Muscle layer of colon (tissue), 2 donors: ENCODE data around the gene CCDC88B.

Experiments
- H3K27ac ChIP-seq: one replicate; pipeline ENCODE4 v1.7.0; 2013; ENCODE audit warnings: low read depth, mild to moderate bottlenecking, low read length, moderate library complexity
- H3K27me3 ChIP-seq, 2 donors: one replicate each; pipeline ENCODE4 v1.7.0; 2013; ENCODE audit warnings: low read length in 2 of 2, mild to moderate bottlenecking in 2 of 2; ENCODE audit not compliant: insufficient read depth in 2 of 2, control insufficient read depth in 1 of 2
- H3K36me3 ChIP-seq: one replicate; pipeline ENCODE4 v1.7.0; 2013; ENCODE audit warnings: mild to moderate bottlenecking, low read length; ENCODE audit not compliant: insufficient read depth
- H3K4me1 ChIP-seq: one replicate; pipeline ENCODE4 v1.7.0; 2013; ENCODE audit warnings: mild to moderate bottlenecking, low read length; ENCODE audit not compliant: insufficient read depth
- H3K4me3 ChIP-seq, 2 donors: one replicate each; pipeline ENCODE4 v1.7.0; 2013; ENCODE audit warnings: low read length in 2 of 2, low read depth in 1 of 2, mild to moderate bottlenecking in 1 of 2, moderate library complexity in 1 of 2
- H3K9ac ChIP-seq: one replicate; pipeline ENCODE4 v1.7.0; 2013; ENCODE audit warnings: low read length
- H3K9me3 ChIP-seq: one replicate; pipeline ENCODE4 v1.7.0; 2013; ENCODE audit warnings: mild to moderate bottlenecking, low read length
- donor health status: abdominal sarcoma.
- donor health status: Adenocarcinoma of cecum.

The CCDC88B gene

DNA sequence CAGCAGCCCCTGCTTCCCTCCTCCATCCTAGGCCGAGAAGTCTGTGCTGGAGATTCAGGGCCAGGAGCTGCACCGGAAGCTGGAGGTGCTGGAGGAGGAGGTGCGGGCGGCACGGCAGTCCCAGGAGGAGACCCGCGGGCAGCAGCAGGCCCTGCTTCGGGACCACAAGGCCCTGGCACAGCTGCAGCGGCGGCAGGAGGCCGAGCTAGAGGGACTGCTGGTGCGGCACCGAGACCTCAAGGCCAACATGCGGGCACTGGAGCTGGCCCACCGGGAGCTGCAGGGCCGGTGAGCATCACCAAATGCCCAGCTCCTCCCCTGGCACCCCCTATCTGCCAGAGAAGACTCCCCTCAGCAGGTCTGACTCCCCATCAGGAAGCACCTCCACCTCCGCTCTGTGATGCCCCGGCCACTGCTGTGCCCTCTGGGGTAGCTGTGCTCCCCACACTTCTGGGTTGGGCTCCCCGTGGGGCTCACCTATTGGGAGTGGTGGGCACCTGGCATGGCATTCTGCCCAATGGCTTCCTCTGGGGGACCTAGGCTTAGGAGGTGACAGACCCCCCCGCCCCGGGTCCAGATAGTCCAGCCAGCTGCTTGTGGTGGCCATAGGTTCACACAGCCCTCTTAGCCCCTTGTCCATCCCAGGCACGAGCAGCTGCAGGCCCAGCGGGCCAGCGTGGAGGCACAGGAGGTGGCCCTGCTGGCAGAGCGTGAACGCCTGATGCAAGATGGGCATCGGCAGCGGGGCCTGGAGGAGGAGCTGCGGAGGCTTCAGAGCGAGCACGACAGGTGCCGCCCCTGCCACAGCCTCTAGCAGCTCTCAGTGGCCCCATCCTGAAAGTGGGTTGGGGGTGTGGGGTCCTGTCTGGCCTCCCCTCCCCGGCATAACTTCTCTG is 12.3 kb downstream of the CCDC88B start:
- Histone ChIP-seq H3K9ac (no peak overlapping the region), H3K4me1 (peaks cover 4% of the 10 kb centered on the region), H3K4me3 (no peak overlapping the region), H3K27ac (no peak overlapping the region), H3K36me3 (no peaks in the 10 kb centered on the region), H3K9me3 (no peaks in the 10 kb centered on the region), H3K27me3 (no peaks in the 10 kb centered on the region)

DNA sequence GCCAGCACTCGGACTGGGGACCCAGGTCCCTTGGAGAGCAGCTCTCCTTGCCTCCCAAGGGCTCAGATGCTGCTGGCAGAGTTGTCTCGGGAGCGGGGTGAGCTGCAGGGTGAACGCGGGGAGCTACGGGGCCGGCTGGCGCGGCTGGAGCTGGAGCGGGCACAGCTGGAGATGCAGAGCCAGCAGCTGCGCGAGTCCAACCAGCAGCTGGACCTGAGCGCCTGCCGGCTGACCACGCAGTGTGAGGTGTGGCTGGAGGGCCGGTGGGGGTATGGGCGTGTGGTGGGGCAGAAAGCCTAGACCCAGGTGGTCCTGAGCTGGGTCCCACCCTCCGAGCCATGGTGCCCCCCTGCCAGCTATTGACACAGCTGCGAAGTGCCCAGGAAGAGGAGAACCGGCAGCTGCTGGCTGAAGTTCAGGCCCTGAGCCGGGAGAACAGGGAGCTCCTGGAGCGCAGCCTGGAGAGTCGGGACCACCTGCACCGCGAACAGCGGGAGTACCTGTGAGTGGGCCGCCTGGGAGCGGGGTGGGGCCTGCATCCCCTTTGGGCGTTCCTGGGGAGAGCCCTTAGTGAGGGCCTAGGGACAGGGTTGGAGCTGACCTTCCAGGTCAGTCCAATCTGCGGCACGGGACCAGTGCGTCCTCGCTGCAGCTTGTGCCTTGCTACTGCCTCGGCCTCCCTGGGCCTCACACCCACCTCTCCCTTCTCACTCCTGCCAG is 13.2 kb downstream of the CCDC88B start:
- Histone ChIP-seq H3K36me3 (no peaks in the 10 kb centered on the region), H3K9ac (no peak overlapping the region), H3K9me3 (no peaks in the 10 kb centered on the region), H3K4me1 (peaks cover 8% of the 10 kb centered on the region), H3K4me3 (no peak overlapping the region), H3K27me3 (no peaks in the 10 kb centered on the region), H3K27ac (no peak overlapping the region)

DNA sequence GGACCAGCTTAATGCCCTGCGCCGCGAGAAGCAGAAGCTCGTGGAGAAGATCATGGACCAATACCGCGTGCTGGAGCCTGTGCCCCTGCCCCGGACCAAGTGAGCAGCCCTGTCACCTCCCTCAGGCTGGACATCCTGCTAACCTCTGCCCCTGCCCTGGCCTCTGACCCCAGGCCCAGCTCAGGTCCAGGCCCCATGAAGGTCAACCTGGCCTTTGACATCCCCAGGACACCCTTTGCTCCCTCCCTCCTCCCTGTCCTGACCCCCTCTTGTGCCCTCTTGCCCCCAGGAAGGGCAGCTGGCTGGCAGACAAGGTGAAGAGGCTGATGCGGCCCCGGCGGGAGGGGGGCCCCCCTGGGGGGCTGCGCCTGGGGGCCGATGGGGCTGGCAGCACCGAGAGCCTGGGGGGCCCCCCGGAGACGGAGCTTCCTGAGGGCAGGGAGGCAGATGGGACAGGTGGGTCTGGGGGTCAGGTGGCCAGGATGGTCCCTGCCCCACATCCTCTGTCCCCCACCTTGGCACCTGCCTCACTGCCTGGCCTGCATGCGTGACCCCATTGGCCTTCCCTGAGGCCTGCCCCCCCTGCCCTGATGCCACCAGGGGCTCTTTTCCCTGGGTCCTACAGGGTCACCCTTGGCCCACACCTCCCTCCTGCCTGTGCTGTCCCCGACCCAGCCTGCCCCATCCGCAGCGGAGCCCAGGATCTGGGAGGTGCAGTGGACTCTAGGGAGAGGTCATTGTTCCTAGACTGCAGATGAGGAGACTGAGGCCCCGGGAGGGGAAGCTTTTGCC is 13.9 kb downstream of the CCDC88B start:
- peaks cover 13% of the 10 kb centered on the region for H3K4me1 ChIP-seq
- no peak overlapping the region for H3K4me3 ChIP-seq
- H3K27me3 ChIP-seq: no peaks in the 10 kb centered on the region
- H3K36me3 ChIP-seq: no peaks in the 10 kb centered on the region
- H3K9ac ChIP-seq: no peak overlapping the region
- no peak overlapping the region for H3K27ac ChIP-seq
- no peaks in the 10 kb centered on the region for H3K9me3 ChIP-seq

DNA sequence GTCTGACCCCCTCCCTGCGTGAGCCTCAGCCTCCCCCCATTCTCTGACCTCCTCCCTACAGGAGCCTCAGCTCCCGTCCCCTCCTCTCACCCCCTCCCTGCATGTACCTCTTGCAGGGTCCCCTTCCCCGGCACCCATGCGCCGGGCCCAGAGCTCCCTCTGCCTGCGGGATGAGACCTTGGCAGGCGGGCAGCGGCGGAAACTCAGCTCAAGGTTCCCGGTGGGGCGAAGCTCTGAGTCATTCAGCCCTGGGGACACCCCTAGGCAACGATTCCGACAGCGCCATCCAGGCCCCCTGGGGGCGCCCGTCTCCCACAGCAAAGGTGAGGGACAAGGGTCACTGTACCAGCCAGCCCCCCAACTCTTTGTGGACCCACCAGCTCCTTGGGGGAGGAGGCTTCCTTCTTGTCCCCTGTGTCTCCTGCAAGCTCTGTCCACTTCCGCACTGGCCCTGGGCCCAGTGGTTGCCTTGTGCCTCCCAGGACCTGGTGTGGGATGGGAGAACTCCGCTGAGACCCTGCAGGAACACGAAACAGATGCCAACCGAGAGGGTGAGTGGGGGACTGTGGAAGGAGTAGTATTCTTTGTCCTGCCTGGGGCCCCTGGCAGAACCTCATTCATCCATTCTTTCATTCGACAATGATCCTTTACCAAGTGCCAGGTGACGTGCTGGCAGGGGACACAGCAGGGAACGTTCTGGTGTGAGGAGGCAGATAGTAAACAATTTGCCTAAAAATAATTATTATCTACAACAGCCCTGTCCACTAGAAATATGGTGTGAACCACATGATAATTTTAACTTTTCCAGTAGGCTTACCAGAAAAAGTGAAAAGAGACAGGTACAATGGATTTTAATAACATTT is 15.3 kb downstream of the CCDC88B start:
- no peak overlapping the region for H3K4me3 ChIP-seq
- peak overlapping the region; percentile 26 for H3K27ac ChIP-seq

DNA sequence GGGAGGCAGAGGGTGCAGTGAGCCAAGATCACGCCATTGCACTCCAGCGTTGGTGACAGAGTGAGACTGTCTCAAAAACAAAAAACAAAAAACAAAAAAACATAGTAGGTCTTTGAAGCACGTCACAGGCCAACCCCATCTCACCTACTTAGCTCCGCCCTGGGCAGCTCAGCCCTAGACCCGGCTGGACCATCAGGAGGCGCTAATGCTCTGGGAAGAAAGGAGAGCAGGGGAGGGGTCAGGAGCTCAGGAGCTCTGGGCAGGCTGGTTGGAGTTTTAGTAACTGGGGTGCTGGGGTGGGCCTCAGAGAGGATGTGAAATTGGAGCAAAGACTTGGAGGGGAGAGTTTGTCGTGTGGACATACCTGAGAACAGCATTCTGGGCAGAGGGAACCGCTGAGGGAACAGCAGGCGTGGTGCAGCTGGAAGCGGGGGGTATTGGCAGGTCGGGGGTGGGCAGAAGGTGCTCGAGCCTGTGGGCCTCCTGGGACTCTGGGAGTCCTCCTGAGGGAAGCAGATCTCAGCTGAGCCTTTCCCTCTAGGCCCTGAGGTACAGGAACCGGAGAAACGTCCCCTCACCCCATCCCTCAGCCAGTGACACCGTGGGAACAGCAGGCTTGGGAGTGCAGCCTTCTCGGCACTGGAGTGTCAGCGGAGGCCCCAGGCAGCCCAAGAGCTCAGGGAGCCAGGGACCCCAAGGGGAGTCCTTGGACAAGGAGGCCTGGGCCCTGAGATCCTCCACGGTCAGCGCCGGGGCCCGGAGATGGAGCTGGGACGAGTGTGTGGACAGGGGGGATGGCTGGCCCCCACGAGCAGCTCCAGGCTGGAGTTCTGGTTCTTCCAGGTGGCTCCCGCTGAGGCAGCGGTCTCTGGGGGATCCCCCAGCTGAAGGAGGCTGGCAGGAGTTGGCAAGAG is 16.8 kb downstream of the CCDC88B start:
- Histone ChIP-seq H3K27ac (no peak overlapping the region), H3K36me3 (peaks cover 9% of the 10 kb centered on the region)

More for the DNA sequence above, 15.3 kb downstream of the CCDC88B start:
- H3K27me3 ChIP-seq: no peaks in the 10 kb centered on the region
- peaks cover 23% of the 10 kb centered on the region for H3K4me1 ChIP-seq
- H3K9me3 ChIP-seq: no peaks in the 10 kb centered on the region
- no peak overlapping the region for H3K9ac ChIP-seq
- H3K36me3 ChIP-seq: no peaks in the 10 kb centered on the region

DNA sequence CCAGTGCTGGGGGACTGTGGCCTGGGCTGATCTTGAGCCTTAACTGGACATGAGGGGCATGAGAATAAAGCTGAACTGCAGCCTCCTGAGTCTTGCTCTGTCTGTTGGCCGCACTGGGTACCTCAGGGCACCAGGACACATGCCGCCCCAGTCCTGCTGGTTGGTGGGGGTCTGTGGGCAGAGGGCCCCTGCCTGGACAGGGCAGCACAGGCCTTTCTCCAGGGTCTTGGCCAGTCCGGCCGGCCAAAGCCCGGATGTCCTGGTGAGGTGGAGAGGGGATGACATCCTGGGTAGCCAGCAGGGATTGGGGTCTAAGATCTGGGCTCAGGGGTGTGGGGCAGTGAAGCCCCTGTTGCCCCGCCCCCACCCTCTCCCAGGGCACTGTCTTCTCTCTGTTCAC is 17.4 kb downstream of the CCDC88B start:
- Histone ChIP-seq H3K9ac (no peak overlapping the region), H3K36me3 (peaks cover 16% of the 10 kb centered on the region), H3K9me3 (no peaks in the 10 kb centered on the region), H3K27ac (no peak overlapping the region), H3K4me1 (peaks cover 25% of the 10 kb centered on the region), H3K27me3 (no peaks in the 10 kb centered on the region), H3K4me3 (no peak overlapping the region)

More for the DNA sequence above, 16.8 kb downstream of the CCDC88B start:
- H3K4me1 ChIP-seq: peaks cover 25% of the 10 kb centered on the region
- no peaks in the 10 kb centered on the region for H3K9me3 ChIP-seq
- H3K9ac ChIP-seq: no peak overlapping the region
- H3K27me3 ChIP-seq: no peaks in the 10 kb centered on the region
- no peak overlapping the region for H3K4me3 ChIP-seq

DNA sequence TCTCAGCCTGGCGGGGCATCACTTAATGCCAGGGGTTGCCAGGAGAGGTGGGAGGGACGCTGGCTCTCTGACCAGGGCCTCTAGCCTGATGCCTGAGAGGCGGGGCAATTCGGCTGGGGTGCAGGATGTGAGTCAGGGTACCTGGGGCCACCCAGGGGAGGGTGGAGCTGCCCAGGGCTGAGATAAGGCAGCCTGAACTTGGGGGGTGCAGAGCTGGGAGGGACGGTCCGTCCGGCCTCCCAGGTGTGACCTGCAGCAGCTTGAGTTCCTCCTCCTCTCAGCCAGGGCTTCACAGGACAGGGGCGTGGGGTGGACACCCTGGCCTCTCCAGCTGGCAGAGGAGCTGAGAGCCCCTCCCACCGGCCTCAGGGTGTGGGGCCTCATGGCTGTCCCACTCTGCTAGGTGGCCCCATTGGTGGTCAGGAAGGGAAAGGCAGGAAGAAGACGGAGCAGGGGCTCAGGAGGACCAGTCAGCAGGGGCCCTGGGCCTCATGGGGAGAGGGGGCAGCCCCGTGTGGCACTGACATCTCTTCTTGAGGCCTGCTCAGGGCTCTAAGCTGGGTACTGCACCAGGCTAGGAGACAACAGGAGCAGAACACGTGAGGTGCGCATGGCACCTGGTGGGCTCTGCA is 18.0 kb downstream of the CCDC88B start:
- Histone ChIP-seq H3K9me3 (no peaks in the 10 kb centered on the region), H3K9ac (peak overlapping the region; percentile 86), H3K4me3 (peak overlapping the region; percentile 45 to 90), H3K27me3 (no peaks in the 10 kb centered on the region), H3K27ac (peak overlapping the region; percentile 90), H3K36me3 (peaks cover 20% of the 10 kb centered on the region), H3K4me1 (peaks cover 25% of the 10 kb centered on the region)

DNA sequence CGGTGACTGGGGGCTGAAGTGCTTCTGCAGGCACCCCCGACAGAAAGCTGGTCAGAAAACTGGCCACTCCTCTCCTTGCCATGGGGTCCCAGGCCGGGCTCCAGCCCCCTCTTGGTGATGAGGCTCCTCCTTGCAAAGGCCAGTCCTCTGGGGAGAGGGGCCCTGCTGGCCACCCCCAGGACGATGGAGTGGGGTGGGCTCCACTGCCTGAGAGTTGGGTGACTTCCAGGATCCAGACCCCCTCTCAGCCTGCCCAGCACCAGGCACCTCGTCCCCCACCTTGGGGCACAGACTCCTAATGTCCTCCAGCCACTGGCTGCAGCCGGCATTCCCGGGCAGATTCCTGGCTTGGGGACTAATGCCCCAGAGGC is 18.5 kb downstream of the CCDC88B start:
- Histone ChIP-seq H3K27ac (peak overlapping the region; percentile 90), H3K36me3 (peaks cover 25% of the 10 kb centered on the region), H3K9ac (peak overlapping the region; percentile 86), H3K4me1 (peaks cover 25% of the 10 kb centered on the region), H3K27me3 (no peaks in the 10 kb centered on the region), H3K9me3 (no peaks in the 10 kb centered on the region), H3K4me3 (peak overlapping the region; percentile 45 to 90)

DNA sequence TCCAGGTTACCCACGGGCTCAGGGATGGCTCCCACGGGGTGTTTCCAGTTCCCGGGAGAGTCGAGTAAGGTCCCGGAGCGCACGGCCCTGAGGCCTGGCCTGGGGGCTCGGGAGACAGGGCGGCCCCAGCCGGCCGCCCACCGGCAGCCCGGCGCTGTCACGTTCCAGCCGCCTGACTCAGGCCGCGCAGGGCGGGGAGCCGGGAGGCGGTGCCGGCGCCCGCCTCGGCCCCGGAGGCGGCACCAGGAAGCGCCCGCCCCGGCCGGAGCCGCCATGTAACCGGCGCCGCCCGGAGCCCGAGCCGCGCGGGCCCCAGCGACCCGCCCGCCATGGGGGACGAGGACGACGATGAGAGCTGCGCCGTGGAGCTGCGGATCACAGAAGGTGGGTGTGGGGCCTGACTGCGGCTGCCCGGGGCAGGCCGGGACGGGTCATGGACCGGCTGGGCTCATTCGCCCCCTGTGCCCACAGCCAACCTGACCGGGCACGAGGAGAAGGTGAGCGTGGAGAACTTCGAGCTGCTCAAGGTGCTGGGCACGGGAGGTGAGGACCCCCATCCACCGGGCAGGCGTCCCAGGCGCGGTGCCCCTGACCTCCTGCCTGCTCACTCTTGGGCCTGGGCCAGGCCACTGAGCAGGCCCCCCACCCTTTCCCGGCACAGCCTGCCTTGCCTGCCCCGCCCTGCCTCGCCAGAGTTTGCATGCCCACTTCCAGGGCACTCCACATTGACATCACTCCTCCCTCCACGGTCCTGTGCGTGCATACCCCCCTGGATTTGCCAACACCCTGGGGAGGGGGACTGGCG is 19.1 kb downstream of the CCDC88B start, which contains the start of gene RPS6KA4:
TSS of gene RPS6KA4 (plus strand) at position 256 of the 805 bp plus-strand sequence. CDS start at position 330, 74 bp downstream.
- peaks cover 25% of the 10 kb centered on the region for H3K4me1 ChIP-seq

More for the DNA sequence above, 19.1 kb downstream of the CCDC88B start, which contains the start of gene RPS6KA4:
- H3K27me3 ChIP-seq: no peaks in the 10 kb centered on the region
- no peaks in the 10 kb centered on the region for H3K9me3 ChIP-seq
- H3K36me3 ChIP-seq: peaks cover 28% of the 10 kb centered on the region
- H3K9ac ChIP-seq: peak within 1 kb of the TSS; percentile 86
- peak within 1 kb of the TSS; percentile 90 to 92 for H3K4me3 ChIP-seq
- H3K27ac ChIP-seq: peak within 1 kb of the TSS; percentile 90
